ENCODE results near the gene ADAM10.
"Not testable (repeated sequence)": the region's sequence is repeated elsewhere in the genome, so short reads cannot be mapped to it uniquely, and the experiment has no call there.

Gene ADAM10

DNA sequence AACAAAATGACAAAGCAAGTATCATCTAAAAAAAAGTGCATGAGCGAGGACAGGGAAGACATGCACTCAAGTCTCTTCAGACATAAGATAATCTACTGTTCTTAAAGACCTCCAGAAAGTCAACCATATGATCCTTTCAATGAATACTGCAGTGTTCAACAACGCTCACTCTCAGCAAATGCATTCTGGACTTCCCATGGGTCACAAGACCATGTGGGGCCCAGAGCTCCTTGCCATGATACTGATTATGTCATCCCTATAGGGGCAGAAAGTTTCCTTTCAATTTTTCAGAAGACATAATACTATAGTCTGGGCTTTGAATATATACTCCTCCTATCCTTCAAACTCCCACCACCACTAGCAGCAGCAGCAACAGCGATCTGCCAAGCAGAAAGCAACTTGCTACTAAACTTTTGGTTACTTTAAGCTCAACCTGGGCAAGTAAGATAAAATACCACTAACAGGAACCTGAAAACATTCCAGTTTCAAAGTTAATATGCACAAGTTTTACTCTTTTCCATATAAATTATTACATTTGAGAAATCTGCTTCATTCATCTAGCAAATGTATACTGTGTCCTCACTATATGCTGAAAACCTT is 143.5 kb downstream of the ADAM10 start:
- no peak for FAIRE-seq

DNA sequence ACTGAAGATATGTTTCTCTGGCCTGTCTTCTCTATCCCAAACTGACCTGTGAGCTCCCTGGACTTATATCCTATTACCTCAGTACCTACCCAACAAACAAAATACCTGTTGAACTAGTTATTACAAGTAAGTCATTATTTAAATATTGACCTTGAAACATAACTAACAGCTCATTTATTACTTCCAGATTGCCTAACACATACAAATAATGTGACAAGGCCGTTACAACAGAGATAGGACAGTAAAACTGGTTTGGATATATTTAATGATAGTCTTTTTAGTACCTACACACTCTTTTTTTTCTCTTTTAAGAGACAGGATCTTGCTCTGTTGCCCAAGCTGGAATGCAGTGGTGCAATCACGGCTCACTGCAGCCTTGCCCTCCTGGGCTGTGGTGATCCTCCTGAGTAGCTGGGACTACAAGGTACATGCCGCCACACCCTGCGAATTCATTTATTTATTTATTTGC is 145.0 kb downstream of the ADAM10 start:
- FAIRE-seq, result no peak

DNA sequence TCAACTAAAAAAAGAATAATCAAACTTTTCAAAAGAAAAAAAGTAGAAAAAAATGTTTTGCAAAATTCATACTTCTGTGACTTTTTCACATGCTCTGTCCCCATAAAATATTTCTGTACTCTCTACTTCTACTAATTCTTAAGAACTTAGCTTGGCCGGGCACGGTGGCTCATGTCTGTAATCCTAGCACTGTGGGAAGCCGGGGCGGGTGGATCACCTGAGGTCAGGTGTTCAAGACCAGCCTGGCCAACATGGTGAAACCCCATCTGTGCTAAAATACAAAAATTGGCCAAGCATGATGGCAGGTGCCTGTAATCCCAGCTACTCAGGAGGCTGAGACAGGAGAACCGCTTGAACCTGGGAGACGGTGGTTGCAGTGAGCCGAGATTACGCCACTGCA is 145.6 kb downstream of the ADAM10 start:
- not testable (repeated sequence) for FAIRE-seq

DNA sequence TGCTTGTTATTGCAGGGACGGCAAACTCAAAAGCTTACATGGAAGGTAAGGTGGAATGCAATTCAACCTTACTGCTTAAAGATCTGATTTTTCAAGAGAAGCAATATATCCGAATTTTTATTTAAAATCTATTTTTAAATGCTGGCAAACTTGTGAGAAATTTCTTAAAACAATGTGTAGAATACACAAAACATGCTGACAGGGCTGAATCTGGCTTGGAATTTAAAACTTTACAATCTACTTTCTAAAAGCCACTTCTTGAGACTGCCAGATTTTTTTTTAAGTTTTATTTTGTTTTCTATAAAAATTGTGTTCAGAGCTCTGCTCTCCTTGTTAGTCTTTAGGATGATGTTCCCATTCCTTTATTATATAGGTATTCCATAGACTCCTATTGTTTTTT is 146.7 kb downstream of the ADAM10 start:
- FAIRE-seq, result no peak

DNA sequence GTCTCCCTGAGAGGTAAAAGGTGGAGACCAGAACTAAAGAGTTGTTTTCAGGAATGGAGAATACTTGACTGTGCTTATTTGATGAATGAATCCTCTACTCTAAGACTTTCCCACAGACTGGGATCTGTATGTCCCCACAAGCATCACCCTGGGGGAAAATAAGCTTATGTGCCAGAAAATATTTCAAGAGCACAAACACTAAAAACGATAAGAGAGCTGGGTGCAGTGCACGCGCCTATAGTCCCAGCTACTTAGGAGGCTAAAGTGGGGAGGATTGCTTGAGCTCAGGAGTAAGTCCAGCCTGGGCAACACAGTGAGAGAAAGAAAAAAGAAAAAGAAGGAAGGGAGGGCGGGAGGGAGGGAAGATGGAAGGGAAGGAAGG is 150.7 kb downstream of the ADAM10 start:
- no peak for FAIRE-seq

DNA sequence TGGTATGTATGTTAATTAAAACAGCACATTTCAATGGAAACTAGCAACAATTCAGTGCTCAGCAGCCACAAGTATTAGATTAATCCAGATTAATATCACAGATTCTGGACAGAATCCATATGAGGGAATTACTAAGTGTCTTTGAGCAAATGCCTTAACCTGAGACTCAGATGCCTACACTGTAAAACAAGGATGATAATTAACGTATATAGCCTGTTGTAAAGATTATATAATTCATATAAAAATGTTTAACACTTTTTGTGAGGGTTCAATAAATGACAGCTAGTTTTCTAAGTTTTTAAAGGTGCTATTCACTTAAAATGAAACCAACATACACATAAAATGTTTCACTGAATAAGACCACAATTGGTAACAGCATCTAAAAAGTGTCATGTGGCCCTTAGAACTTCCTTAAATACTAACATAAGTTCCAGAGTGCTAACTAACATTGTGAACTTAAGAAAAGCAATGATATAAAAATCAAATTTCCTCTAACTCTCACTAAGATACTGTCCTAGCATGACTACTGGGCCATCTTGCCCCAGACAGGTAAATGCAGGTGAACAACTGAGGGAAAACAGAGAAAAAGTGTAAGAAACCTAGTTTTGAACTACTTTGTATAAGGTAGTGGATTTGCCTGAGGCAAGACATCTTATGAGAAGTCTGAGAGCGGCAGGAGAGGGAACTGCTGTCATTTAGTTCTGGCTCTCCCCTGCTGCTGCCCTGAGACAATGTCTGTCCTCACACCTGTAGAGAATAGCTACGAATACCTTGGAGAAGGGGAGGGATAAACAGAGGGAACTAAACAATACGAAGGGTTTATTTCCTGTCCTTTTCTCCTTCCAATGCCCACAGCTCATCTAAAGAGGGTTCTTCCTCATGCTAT is 151.3 kb downstream of the ADAM10 start:
- peak; percentile 76 for FAIRE-seq

DNA sequence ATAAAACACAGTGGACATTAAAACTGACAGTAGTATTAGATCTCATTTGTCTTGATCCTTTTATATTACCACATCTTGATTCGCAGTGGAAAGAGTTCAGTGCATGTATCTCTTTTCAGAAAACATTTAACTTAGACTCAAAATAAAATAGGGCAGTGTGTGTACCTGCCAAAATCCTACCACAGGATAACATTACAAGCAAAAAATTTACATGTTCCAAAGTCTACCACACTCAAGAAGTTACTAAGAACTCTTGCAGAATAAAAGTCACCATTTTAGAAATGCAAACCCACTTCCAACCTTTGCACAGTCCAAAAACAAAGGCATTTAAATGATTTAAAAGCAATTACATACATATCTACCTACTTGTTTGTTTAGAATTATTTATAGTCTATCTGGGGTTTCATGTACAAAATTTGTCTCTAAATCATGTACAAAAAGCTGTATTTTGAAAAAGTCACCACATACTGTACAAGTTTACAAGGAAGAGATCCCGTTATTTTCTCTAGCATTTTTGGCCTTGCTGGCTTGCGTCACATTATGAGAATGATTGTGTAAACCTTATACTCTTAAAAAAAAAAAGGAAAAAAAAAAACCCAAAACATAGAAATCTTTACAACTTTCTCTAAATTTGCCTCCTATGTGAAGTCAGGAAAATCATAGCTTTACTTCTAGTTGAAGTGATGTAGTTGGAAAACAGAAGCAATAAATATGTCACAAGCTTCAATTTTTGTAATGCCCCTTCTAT is 153.8 kb downstream of the ADAM10 start:
- no peak for FAIRE-seq

DNA sequence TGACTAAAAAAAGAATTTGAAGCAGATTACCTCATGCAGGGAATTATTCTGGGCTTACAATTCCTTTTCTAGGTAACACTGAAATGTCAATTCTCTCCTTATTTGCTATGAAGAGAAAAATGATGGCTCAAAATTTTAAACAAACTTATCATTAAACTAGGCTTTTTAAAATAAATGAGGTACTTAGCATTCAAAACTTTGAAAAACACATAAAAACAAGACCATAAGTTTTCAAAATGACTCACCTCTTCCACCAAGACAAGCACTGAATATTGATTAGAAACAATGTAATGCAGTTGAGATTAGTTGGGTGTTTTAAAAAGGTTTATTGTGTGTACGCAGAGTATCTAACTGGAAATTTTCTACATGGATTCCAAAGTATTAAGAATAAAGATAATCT is 154.6 kb downstream of the ADAM10 start:
- peak; percentile 21 for FAIRE-seq

DNA sequence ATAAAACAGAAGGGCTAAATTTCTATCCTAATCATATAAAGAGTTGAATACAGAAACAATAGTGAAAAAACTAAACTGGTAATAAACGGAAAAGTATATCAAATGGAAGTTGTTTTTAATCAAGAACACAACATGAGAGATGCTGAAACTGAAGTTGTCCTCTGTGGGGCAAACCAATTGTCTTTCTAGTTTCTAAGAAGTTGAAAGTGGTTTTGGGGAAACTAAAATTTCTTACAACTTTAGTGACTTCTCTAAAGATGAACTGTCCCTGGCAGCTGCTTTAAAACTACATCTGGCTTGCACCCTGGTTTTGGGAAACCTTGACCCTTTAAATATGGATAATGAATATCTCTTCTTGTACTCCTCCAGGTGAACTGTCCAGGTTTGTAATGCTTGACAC is 155.6 kb downstream of the ADAM10 start:
- FAIRE-seq, result no peak

DNA sequence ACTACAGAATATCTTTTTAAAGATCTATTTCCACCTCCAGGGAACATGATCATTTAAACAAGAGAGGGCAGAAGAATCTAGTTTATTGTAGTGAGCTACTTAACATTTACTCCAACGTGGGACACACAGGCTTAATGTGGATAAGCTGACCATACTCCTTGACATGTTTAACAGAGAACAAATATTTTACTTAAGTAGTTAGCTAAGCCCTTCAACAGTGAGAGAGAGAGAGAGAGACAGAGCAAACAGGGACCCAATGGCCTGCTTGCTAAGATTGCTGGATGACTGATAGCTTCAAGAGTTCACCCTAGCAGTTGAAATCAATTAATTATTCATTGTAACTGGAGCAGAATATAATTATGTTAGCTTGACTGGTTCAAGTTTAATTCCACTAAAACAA is 158.6 kb downstream of the ADAM10 start:
- no peak for FAIRE-seq

DNA sequence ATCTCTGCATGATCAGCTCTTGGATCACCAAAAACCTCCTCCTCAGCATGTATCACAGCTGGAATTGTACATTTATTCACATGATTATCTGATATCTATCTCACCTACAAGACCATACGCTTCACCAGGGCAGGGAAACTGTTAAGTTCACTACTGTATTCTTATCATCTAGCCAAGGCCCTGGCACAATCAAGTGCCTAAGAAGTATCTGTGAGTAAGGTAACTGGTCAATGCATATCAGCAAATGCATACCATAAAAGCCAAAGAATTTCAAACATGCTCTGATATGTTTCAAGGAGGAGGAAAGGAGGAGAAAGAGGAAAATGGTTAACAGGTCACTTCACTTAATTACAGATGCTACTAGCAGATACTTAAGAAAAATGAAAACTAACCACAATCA is 159.3 kb downstream of the ADAM10 start:
- FAIRE-seq, result no peak

DNA sequence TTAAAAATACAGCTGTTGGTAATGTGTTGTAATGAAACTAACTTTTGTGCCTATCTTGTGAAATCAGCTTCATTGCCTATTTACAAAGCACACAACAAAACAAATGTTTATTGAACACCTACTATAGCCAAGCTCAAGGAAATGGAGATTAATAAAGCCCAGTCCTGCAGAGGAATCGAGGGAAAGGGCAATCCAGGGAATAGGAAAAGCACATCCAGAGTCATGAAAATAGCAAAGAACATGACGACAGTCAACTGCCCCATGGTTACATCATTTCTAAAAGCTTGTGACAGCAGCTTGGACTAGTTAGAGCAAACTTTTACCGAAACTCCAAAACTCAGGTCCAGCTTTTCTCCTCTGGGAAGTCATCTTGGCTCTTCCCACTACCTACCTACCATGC is 160.5 kb downstream of the ADAM10 start:
- FAIRE-seq, result no peak

DNA sequence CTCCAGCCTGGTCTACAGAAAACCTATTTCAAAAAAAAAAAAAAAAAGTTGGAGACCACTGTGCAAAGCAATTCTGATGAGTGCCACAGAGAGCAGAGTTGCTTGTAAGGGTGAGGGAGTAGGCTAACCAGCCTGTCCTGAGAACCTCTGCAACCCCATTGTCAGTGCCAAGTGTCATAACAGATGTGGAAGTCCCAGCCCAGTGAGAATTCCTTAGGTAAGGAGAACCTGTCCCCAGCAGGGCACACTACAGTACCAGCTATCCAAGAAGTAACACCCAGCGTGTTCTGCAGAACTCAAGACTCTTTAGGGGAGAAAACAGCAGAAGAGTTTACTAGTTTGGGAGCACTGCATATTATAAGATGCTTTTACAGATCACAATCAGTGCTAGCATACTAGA is 161.4 kb downstream of the ADAM10 start:
- no peak for FAIRE-seq

DNA sequence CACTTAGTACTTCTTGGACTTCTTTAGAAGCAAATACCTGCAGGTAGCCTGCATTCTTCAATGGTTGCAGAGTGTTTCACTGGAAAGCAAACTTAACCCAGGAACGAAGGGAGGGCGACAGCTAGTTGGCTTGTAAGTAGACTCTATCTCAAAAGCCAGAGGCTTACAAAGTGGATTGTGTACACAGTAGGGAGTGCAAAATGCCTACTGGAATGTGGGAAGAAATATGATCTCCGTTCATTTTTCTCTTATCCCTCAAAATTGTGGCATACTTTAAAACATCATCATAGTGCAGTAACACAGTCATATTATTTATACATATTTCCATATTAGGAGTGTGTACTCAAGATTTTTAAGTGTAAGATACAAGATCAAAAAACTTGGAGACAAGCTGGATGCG is 162.0 kb downstream of the ADAM10 start:
- no peak for FAIRE-seq

DNA sequence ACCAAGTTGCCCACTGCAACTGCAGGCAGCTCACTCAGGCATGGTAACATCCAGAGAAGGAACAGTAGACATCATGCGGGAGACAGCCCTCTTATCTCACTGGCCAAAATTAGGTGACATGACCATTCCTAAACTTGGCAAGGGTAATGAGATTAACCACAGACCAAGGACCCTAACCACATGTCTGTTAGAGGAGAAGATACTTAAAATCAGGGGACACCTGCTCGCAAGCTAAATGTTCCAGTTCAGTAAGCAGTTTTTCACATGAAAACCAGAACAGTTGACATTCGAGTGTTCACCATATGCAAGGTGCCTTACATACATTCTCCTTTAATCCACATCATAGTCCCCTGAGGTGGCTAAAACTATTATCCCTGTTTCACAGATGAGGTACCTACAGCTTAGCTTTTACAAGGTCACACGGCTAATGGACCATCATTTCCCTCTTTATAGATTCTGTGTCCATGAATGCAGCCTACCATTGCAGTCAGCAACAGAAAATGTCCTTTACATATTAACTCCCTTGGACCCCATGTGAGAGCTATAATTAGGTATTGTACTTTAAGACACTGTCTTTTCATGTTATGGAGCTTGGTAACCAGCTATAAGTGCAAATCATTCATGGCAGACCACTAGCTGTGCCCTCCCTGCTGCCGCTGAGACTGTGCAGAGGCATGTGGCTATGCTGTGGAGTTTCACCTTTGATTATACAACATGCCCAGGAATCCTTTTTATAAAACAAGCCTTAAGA is 163.6 kb downstream of the ADAM10 start:
- FAIRE-seq, result no peak

DNA sequence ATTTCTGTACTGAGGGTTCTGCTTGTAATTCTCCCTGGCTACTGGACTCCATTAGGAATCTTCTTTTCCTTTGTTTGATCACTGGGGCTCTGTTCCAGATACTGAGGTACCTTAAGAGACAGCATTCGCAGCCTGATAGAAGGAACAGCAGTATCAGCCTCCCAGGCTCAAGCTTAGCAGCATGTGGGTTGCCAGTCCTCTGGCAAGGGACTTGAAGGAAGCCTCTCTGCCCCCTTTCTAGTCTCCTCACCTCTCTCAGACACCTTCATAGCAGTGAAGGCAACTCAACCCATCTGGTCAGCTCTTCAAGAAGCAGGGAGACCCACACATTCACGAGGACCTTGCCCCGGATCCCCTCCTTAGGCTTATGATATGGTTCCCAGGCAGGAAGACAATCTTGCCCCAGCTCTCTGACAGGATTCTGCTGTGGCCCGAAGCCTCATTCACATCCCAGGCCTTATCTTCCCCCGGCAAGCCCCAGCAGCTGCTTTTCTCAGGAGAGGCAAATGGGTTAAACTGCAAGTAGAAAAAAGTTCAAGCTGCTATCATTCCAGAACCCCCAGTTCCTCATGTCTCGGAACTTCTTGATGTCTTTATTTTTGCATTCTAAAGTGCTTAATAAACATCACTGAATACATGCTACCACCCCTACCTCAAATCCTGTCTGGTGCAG is 164.6 kb downstream of the ADAM10 start:
- FAIRE-seq, result no peak

DNA sequence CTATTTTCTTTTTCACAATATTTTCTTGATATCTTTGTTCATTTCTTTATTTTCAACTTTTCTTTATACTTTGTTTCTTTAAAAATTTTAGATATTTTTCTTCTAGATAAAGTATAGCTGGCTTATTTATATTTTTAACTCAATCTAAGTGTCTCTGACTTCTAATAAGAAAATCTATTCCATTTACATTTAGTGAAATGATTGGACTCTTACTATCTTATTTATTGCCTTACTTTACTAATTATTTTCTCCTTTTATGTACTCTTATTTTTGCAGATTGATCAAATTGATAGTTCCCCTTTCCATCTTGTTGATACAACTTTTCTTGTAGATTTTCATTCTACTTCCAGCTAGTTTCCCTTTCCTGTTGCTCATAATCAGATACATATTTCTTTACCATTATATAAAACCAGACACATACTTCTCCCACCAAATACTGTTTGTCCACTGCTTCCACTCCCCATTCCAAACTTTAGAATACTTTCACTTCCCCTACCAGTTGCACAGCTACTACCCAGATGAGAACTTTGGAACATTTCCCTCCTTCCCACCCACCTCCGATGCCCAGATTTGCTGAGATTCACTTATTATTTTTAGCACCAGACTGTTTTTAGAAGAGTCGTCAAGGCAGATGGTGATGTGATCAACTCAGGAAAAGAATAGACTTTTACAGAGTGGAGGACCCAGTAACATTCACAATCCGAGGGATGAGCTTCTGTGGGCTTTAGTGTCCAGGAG is 166.2 kb downstream of the ADAM10 start:
- FAIRE-seq, result no peak

DNA sequence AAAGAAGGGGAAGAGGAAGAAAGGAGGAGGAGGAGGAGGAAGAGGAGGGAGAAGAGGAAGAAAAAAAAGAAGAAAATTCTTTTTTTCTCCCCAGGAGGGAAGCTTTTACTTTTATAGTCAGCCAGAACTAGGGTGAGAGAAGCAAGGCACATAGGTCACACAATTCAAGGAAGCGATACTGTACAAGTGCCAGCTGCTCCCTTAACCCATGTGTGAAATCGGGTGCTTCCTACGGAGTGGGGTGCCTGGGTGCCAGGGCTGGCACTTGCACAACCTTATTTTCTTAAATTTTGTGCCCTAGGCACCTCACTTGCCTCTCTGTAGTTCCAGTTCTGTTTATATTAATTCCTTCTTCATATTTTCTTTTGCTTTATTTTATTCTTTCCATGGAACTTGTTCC is 167.3 kb downstream of the ADAM10 start:
- FAIRE-seq, result no peak

DNA sequence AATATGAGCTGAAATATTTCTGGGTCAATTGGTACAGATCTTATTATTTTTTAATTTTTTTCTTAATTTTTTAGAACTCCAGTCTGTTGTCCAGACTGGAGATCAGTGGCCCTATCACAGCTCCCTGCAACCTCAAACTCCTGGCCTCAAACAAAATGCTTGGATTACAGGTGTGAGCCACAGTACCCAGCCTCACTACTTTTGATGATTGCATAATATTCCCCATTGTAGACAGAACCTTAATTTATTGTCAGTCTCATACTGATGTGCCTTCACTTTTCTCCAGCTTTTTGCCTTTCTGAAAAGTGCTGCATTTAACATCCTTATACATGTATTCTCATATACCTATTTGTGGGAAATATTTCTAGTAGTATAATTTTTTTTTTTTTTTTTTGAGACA is 172.8 kb downstream of the ADAM10 start:
- FAIRE-seq, result no peak

DNA sequence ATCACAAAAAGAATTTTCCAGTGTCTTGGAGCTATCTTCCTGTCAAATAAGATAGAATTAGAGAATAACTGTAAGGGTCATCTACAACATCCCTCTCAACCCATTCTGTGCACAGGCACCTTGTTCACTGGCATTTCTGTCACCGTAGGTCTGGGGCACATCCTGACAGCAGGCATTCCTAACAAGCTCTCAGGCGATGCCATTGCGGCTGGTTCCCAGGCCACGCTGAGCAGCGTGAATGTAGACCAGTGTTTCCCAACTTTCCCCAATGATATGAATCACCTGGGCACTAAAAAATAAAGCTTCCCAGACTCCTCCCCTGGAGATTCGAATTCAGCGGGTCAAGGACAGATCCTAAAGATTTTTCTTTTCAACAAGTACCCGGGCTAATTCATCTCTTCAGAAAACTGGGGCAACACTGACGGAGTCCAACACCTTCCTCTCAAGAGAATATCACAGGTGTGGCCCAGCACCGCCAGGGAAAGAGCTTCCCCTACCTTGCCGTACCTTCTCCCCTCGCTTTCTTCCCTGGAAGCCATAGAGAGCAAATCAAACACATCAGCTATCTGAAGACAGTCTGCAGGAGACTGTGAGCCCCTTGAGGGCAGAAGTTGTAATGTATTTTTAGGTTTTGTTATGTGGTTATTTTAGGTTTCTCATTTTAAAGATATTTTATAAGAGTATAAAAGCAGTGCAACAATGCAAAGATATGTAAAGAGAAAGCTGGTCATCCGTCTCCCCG is 174.3 kb downstream of the ADAM10 start:
- FAIRE-seq, result no peak

DNA sequence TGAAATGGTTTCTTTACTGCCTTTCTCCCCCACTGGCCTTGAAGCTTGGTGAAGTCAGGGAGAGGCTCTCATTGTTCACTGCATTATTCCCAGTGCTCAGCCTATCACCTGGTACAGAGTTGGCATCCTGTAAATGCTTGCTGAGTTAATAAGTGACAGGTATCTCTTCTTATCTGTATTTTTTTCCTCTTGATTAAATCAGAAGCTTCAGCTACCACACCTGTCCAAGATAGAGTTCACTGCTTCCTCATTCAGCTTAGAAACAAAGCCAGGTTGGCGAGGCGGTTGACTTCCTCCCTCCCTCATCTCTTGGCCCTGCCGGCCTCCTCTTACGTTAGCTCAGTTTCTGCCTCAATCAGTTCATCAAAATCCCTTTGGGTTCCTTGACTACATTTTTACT is 174.9 kb downstream of the ADAM10 start:
- no peak for FAIRE-seq
